ENCODE data around the gene TRAPPC11.
"Not testable (repeated sequence)": the region's sequence is repeated elsewhere in the genome, so short reads cannot be mapped to it uniquely, and the experiment has no call there.

Gene TRAPPC11

GRCh38 chr4:183722731-183723560 lies 63.9 kb downstream of the TRAPPC11 start:
- DNase-seq: peak; percentile 50

- no peak for DNase-seq
These were observed 64.6 kb downstream of the TRAPPC11 start for GRCh38 chr4:183723561-183724228.

GRCh38 chr4:183725585-183725984 lies 66.5 kb downstream of the TRAPPC11 start:
- not testable (repeated sequence) for DNase-seq

GRCh38 chr4:183727482-183727881 lies 68.4 kb downstream of the TRAPPC11 start:
- DNase-seq: no peak

- no peak for DNase-seq
These were observed 69.4 kb downstream of the TRAPPC11 start for GRCh38 chr4:183728223-183729068.

- DNase-seq: no peak
These were observed 69.9 kb downstream of the TRAPPC11 start for GRCh38 chr4:183729069-183729406.

GRCh38 chr4:183729430-183730328 lies 70.6 kb downstream of the TRAPPC11 start:
- DNase-seq: no peak

GRCh38 chr4:183732296-183732695 lies 73.2 kb downstream of the TRAPPC11 start:
- DNase-seq: no peak

GRCh38 chr4:183733181-183733580 lies 74.1 kb downstream of the TRAPPC11 start:
- no peak for DNase-seq

GRCh38 chr4:183738081-183738673 lies 79.1 kb downstream of the TRAPPC11 start:
- DNase-seq: no peak

- DNase-seq: no peak
These were observed 79.9 kb downstream of the TRAPPC11 start for GRCh38 chr4:183738961-183739360.

GRCh38 chr4:183746305-183747229 lies 87.5 kb downstream of the TRAPPC11 start:
- no peak for DNase-seq

GRCh38 chr4:183747380-183747779 lies 88.3 kb downstream of the TRAPPC11 start:
- DNase-seq: no peak

GRCh38 chr4:183747931-183748670 lies 89.0 kb downstream of the TRAPPC11 start:
- no peak for DNase-seq

- DNase-seq: no peak
These were observed 92.0 kb downstream of the TRAPPC11 start for GRCh38 chr4:183751106-183751505.

- no peak for DNase-seq
These were observed 96.5 kb downstream of the TRAPPC11 start for GRCh38 chr4:183755596-183755995.

GRCh38 chr4:183757060-183757459 lies 98.0 kb downstream of the TRAPPC11 start:
- DNase-seq: no peak

- no peak for DNase-seq
These were observed 99.1 kb downstream of the TRAPPC11 start for GRCh38 chr4:183758061-183758757.

GRCh38 chr4:183758758-183759447 lies 99.8 kb downstream of the TRAPPC11 start:
- no peak for DNase-seq

All from CD4-positive, alpha-beta T cell treated with Interferon gamma for 1 hour (primary cell).